ENCODE data around the gene CPM. TPM values are rescaled to one million over a fixed set of nuclear protein-coding genes. Genes with fewer than 3 reads are reported as not detected.

The CPM gene
- total RNA-seq, 1 donor from 2014 or later, result 14.6 TPM

DNA sequence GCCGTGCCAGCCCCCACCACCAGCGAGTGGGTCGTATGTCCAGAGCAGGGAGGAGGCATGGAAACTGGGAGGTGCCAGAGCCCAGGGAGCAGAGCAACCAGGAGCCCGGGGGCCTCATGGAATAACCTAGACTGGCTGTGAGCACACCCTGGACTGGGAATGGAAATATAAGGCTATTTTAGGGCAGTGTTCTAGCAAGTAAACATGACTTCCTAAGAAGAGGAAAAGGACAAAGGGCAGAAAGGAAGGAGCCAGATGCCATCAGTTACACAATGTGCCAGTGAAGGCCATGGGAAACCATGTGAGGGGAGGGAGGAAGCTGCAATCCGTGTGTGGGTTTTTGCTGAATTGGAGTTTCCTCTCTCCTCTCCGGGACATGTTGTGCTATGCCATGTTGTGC, 18.7 kb upstream of the CPM start:
- no peak for DNase-seq (ENCODE audit: low read depth)
- Histone ChIP-seq H3K36me3 (ENCODE audit: control insufficient read depth, insufficient read depth, low read length) (no peaks in the 10 kb centered on the region), H3K27me3 (ENCODE audit: control insufficient read depth, insufficient read depth, low read length) (no peaks in the 10 kb centered on the region), H3K4me3 (ENCODE audit: low read depth, low read length) (no peak overlapping the region)
- TF ChIP-seq, protein P1, sequence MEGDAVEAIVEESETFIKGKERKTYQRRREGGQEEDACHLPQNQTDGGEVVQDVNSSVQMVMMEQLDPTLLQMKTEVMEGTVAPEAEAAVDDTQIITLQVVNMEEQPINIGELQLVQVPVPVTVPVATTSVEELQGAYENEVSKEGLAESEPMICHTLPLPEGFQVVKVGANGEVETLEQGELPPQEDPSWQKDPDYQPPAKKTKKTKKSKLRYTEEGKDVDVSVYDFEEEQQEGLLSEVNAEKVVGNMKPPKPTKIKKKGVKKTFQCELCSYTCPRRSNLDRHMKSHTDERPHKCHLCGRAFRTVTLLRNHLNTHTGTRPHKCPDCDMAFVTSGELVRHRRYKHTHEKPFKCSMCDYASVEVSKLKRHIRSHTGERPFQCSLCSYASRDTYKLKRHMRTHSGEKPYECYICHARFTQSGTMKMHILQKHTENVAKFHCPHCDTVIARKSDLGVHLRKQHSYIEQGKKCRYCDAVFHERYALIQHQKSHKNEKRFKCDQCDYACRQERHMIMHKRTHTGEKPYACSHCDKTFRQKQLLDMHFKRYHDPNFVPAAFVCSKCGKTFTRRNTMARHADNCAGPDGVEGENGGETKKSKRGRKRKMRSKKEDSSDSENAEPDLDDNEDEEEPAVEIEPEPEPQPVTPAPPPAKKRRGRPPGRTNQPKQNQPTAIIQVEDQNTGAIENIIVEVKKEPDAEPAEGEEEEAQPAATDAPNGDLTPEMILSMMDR (IDR thresholded peaks at IDR 0.05; ENCODE audit: insufficient read depth, low read length, poor library complexity, severe bottlenecking), result no peak

- no peaks in the 10 kb centered on the region for H3K36me3 ChIP-seq (ENCODE audit: control insufficient read depth, insufficient read depth, low read length)
- TF ChIP-seq, protein P1 (IDR thresholded peaks at IDR 0.05; ENCODE audit: insufficient read depth, low read length, poor library complexity, severe bottlenecking), result no peak
- no peak overlapping the region for H3K4me3 ChIP-seq (ENCODE audit: low read depth, low read length)
- no peaks in the 10 kb centered on the region for H3K27me3 ChIP-seq (ENCODE audit: control insufficient read depth, insufficient read depth, low read length)
- no peak for DNase-seq (ENCODE audit: low read depth)
Observed at GRCh38 chr12:68950511-68950910, 17.5 kb upstream of the CPM start.

- TF ChIP-seq, protein P1 (IDR thresholded peaks at IDR 0.05; ENCODE audit: insufficient read depth, low read length, poor library complexity, severe bottlenecking), result no peak
- DNase-seq (ENCODE audit: low read depth), result no peak
- Histone ChIP-seq H3K36me3 (ENCODE audit: control insufficient read depth, insufficient read depth, low read length) (no peaks in the 10 kb centered on the region), H3K27me3 (ENCODE audit: control insufficient read depth, insufficient read depth, low read length) (no peaks in the 10 kb centered on the region), H3K4me3 (ENCODE audit: low read depth, low read length) (no peak overlapping the region)
Observed at GRCh38 chr12:68945255-68945654, 12.3 kb upstream of the CPM start.

DNA sequence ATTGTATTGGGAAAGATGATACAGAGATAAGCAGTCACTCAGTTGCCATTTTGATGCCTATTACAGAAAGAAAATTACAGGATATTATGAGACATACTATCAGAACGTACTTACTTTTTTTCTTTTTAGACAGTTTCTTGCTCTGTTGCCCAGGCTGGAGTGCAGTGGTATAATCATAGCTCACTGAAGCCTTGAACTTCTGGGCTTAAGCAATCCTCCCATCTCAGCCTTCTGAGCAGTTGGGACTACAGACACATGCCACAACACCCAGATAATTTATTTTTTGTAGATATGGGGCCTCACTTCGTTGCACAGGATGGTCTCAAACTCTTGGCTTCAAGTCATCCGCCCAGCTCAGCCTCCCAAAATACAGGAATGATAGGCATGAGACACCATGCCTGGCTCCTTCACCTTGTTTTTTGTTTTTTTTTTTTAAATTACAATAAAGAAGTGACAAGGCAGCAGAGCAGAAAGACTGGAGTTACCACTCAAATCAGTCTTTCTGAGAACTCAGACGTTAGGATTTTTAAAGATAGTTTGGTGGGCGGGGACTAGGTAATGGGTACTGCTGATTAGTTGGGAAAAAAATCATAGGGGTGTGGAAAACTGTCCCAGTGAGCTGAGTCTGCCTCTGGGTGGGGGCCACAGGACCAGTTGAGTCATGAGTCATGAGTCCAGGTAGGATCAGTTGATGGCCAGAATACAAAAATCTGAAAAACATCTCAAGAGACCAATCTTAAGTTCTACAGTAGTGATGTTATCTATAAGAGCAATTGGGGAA, 11.5 kb upstream of the CPM start:
- Histone ChIP-seq H3K27me3 (ENCODE audit: control insufficient read depth, insufficient read depth, low read length) (no peaks in the 10 kb centered on the region), H3K36me3 (ENCODE audit: control insufficient read depth, insufficient read depth, low read length) (no peaks in the 10 kb centered on the region), H3K4me3 (ENCODE audit: low read depth, low read length) (no peak overlapping the region)
- TF ChIP-seq, protein P1 (IDR thresholded peaks at IDR 0.05; ENCODE audit: insufficient read depth, low read length, poor library complexity, severe bottlenecking), result no peak
- DNase-seq (ENCODE audit: low read depth), result no peak

DNA sequence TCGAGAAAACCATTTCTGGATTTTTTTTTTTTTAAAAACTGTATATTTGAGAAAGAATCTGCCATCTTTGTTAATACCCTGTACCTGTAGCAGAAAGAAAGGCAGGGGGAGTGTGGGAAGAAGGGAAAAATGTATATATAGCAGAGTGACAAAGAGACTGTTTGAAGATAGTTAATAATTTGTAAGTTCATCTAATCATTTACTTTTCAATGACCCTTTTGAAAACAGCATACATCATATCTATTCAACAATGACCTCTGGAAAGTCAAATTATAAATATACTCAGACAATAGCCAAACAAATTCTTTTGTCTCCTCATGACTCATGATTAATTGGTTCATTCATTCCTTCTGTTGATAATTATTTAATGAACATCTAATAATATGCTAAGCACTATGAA, 10.9 kb upstream of the CPM start:
- DNase-seq (ENCODE audit: low read depth), result no peak
- H3K27me3 ChIP-seq (ENCODE audit: control insufficient read depth, insufficient read depth, low read length), result no peaks in the 10 kb centered on the region
- TF ChIP-seq, protein P1 (IDR thresholded peaks at IDR 0.05; ENCODE audit: insufficient read depth, low read length, poor library complexity, severe bottlenecking), result no peak
- H3K4me3 ChIP-seq (ENCODE audit: low read depth, low read length), result no peak overlapping the region
- H3K36me3 ChIP-seq (ENCODE audit: control insufficient read depth, insufficient read depth, low read length), result no peaks in the 10 kb centered on the region

GRCh38 chr12:68940731-68941130, 7.8 kb upstream of the CPM start:
- DNase-seq (ENCODE audit: low read depth), result no peak
- H3K27me3 ChIP-seq (ENCODE audit: control insufficient read depth, insufficient read depth, low read length), result no peaks in the 10 kb centered on the region
- no peak overlapping the region for H3K4me3 ChIP-seq (ENCODE audit: low read depth, low read length)
- no peaks in the 10 kb centered on the region for H3K36me3 ChIP-seq (ENCODE audit: control insufficient read depth, insufficient read depth, low read length)
- TF ChIP-seq, protein P1 (IDR thresholded peaks at IDR 0.05; ENCODE audit: insufficient read depth, low read length, poor library complexity, severe bottlenecking), result no peak

Data from kidney epithelial cell (primary cell).